OCI-M1 (cell line): ENCODE measurements around the gene P2RX2.

Source experiments
- DNase-seq: peaks from one replicate; lab custom pipeline; 2025; lab: John Stamatoyannopoulos, UW

The P2RX2 gene

GRCh38 chr12:132618683-132619043 is at the start of gene P2RX2:
P2RX2 (plus strand) TSS chr12:132618776; CDS start chr12:132618817, 41 bp downstream.
- DNase-seq = no peak

- no peak for DNase-seq
Observed at GRCh38 chr12:132568826-132569480, 49.6 kb upstream of the P2RX2 start.

GRCh38 chr12:132569856-132570480 is 48.6 kb upstream of the P2RX2 start:
- no peak for DNase-seq

GRCh38 chr12:132570635-132571034 is 47.9 kb upstream of the P2RX2 start:
- no peak for DNase-seq

- no peak for DNase-seq
Observed at GRCh38 chr12:132571051-132571450, 47.5 kb upstream of the P2RX2 start.

GRCh38 chr12:132571598-132571997 is 47.0 kb upstream of the P2RX2 start:
- DNase-seq = no peak

GRCh38 chr12:132572106-132572505 is 46.5 kb upstream of the P2RX2 start:
- DNase-seq = no peak

GRCh38 chr12:132572801-132573760 is 45.5 kb upstream of the P2RX2 start:
- DNase-seq = no peak

- no peak for DNase-seq
Observed at GRCh38 chr12:132574271-132574996, 44.1 kb upstream of the P2RX2 start.

GRCh38 chr12:132575661-132576060 is 42.9 kb upstream of the P2RX2 start:
- no peak for DNase-seq

GRCh38 chr12:132576701-132577100 is 41.9 kb upstream of the P2RX2 start:
- DNase-seq = no peak

- DNase-seq = no peak
Observed at GRCh38 chr12:132577191-132577920, 41.2 kb upstream of the P2RX2 start.

GRCh38 chr12:132578118-132578517 is 40.5 kb upstream of the P2RX2 start:
- no peak for DNase-seq

- no peak for DNase-seq
Observed at GRCh38 chr12:132578826-132579225, 39.8 kb upstream of the P2RX2 start.

- no peak for DNase-seq
Observed at GRCh38 chr12:132579744-132580143, 38.8 kb upstream of the P2RX2 start.

GRCh38 chr12:132580701-132581292 is 37.8 kb upstream of the P2RX2 start:
- DNase-seq = no peak

GRCh38 chr12:132581348-132582057 is 37.1 kb upstream of the P2RX2 start:
- no peak for DNase-seq

- DNase-seq = no peak
Observed at GRCh38 chr12:132582058-132582420, 36.5 kb upstream of the P2RX2 start.

- no peak for DNase-seq
Observed at GRCh38 chr12:132582582-132583410, 35.8 kb upstream of the P2RX2 start.

- no peak for DNase-seq
Observed at GRCh38 chr12:132583411-132583710, 35.2 kb upstream of the P2RX2 start.
